A549 (cell line): Measurements from ENCODE around the gene EMID1. TPM values are rescaled to one million over a fixed set of nuclear protein-coding genes. Genes with fewer than 3 reads are reported as not detected.

Source experiments
- ATAC-seq, 2 experiments: fragments of 200-7000 bp in 1 of 2; fragments of >200 bp in 1 of 2; cut with Nextera tagmentation in 1 of 2; cut with Tn5 transposase in 1 of 2; 3 replicates each; pipeline versions ENCODE4 v1.8.0 to v1.9.1; 2018 to 2020; ENCODE audit warnings: mild to moderate bottlenecking in 1 of 2, moderate library complexity in 1 of 2
- CTCF ChIA-PET: fragments of 300-600 bp; sonication (Branson Sonifier 250); formaldehyde crosslinking; extraction: SDS; loops from one replicate; lab custom pipeline; 2021; ENCODE audit warnings: antibody characterized with exemption, inconsistent platforms; lab: Yijun Ruan, JAX
- POLR2A ChIA-PET: fragments of 350-600 bp; formaldehyde crosslinking; extraction: SDS; loops from one replicate; lab custom pipeline; 2021; ENCODE audit warnings: antibody characterized with exemption, inconsistent platforms; lab: Yijun Ruan, JAX
- DNase-seq, 2 experiments: peaks; one replicate each; pipeline versions ENCODE4 v3.0.0 to v3.0.0-alpha.2; 2011 to 2016; ENCODE audit warnings: low read depth in 1 of 2, low spot score in 1 of 2
- FAIRE-seq: peaks from 2 replicates; lab custom pipeline; 2011; peaks lifted over from hg19 to GRCh38; lab: Jason Lieb, UNC
- H3K27ac ChIP-seq, 2 experiments: fragments of >200 bp; sonication (Bioruptor Twin); formaldehyde crosslinking; 3 replicates each; pipeline ENCODE4 v1.5.1; 2016 to 2017
- H3K4me1 ChIP-seq: fragments of >200 bp; sonication (Bioruptor Twin); formaldehyde crosslinking; 3 replicates; pipeline ENCODE4 v1.6.1; 2016
- H3K4me2 ChIP-seq: fragments of >200 bp; sonication (Bioruptor Twin); formaldehyde crosslinking; 3 replicates; pipeline ENCODE4 v1.6.1; 2016
- H3K4me3 ChIP-seq: fragments of >200 bp; sonication (Bioruptor Twin); formaldehyde crosslinking; 3 replicates; pipeline ENCODE4 v1.5.1; 2016
- H3K9me3 ChIP-seq: fragments of >200 bp; sonication (Bioruptor Twin); formaldehyde crosslinking; 3 replicates; pipeline ENCODE4 v1.6.1; 2016
- ATOH8 ChIP-seq: fragments of 250-450 bp; sonication (Bioruptor Pico); IDR thresholded peaks from 2 replicates; pipeline ENCODE4 v1.5.0; 2020; ENCODE audit warnings: low read depth, mild to moderate bottlenecking, moderate library complexity
- CBX2 ChIP-seq: fragments of 200-600 bp; sonication (generic); IDR thresholded peaks from 2 replicates; pipeline ENCODE4 v1.6.1; 2016; ENCODE audit warnings: low read depth, mild to moderate bottlenecking, borderline replicate concordance
- CBX8 ChIP-seq: fragments of 200-600 bp; sonication (generic); IDR thresholded peaks from 2 replicates; pipeline ENCODE4 v1.6.1; 2016
- CTCF ChIP-seq: fragments of >200 bp; sonication (Bioruptor Twin); formaldehyde crosslinking; IDR thresholded peaks from 3 replicates; pipeline ENCODE4 v1.5.1; 2016
- E2F6 ChIP-seq: IDR thresholded peaks from 2 replicates; pipeline ENCODE4 v1.6.1; 2012; ENCODE audit warnings: low read depth, borderline replicate concordance
- ELK1 ChIP-seq: fragments of 150-350 bp; IDR thresholded peaks from 2 replicates; pipeline ENCODE4 v1.6.1; 2014; ENCODE audit warnings: low read depth, mild to moderate bottlenecking, low read length
- EP300 ChIP-seq, 2 experiments: fragments of >200 bp; sonication (Bioruptor Twin); formaldehyde crosslinking; IDR thresholded peaks; 2 replicates in 1 of 2; 3 replicates in 1 of 2; pipeline ENCODE4 v1.6.1; 2016 to 2017
- GATA3 ChIP-seq: IDR thresholded peaks from 2 replicates; pipeline ENCODE4 v1.6.1; 2012; ENCODE audit warnings: borderline replicate concordance
- JUN ChIP-seq, 2 experiments: fragments of >200 bp; sonication (Bioruptor Twin); formaldehyde crosslinking; IDR thresholded peaks; 2 replicates in 1 of 2; 3 replicates in 1 of 2; pipeline ENCODE4 v1.6.1; 2016 to 2017
- KDM1A ChIP-seq: fragments of 200-600 bp; sonication (generic); IDR thresholded peaks from 2 replicates; pipeline ENCODE4 v1.6.1; 2016; ENCODE audit warnings: low read depth, mild to moderate bottlenecking
- MAX ChIP-seq: IDR thresholded peaks from 2 replicates; pipeline ENCODE4 v1.6.1; 2012
- MYC ChIP-seq: IDR thresholded peaks from 2 replicates; pipeline ENCODE4 v1.6.1; 2012; ENCODE audit warnings: mild to moderate bottlenecking, inconsistent platforms, low read length, improper control_type of control experiment, borderline replicate concordance
- NFE2L2 ChIP-seq: fragments of 150-350 bp; conservative IDR thresholded peaks from 2 replicates; pipeline ENCODE4 v1.6.1; 2014; ENCODE audit warnings: low read length
- POLR2A ChIP-seq: IDR thresholded peaks from 2 replicates; pipeline ENCODE4 v1.6.1; 2012; ENCODE audit warnings: mild to moderate bottlenecking, low read length
- POLR2AphosphoS2 ChIP-seq: conservative IDR thresholded peaks from 2 replicates; pipeline ENCODE4 v1.6.1; 2012; ENCODE audit warnings: low read length, improper control_type of control experiment, inconsistent platforms
- RCOR1 ChIP-seq: fragments of 150-350 bp; IDR thresholded peaks from 2 replicates; pipeline ENCODE4 v1.6.1; 2014; ENCODE audit warnings: antibody characterized with exemption, low read length, low read depth
- REST ChIP-seq: fragments of 200-600 bp; sonication (generic); IDR thresholded peaks from 2 replicates; pipeline ENCODE4 v1.6.1; 2016; ENCODE audit warnings: antibody characterized with exemption, mild to moderate bottlenecking, moderate library complexity
- RFX5 ChIP-seq: fragments of 450-650 bp; IDR thresholded peaks from 2 replicates; pipeline ENCODE4 v1.7.1; 2014; ENCODE audit warnings: antibody characterized with exemption, mild to moderate bottlenecking, moderate library complexity
- RNF2 ChIP-seq: fragments of 200-600 bp; sonication (generic); IDR thresholded peaks from 2 replicates; pipeline ENCODE4 v1.6.1; 2016; ENCODE audit warnings: low read depth, mild to moderate bottlenecking, antibody characterized with exemption, moderate library complexity, borderline replicate concordance
- SMC3 ChIP-seq: fragments of >200 bp; sonication (Bioruptor Twin); formaldehyde crosslinking; IDR thresholded peaks from 3 replicates; pipeline ENCODE4 v1.6.1; 2018; ENCODE audit warnings: inconsistent platforms
- SREBF2 ChIP-seq: fragments of 450-650 bp; IDR thresholded peaks from 2 replicates; pipeline ENCODE4 v1.6.1; 2014; ENCODE audit warnings: mild to moderate bottlenecking, moderate library complexity
- TP53 ChIP-seq: fragments of 250-450 bp; sonication (Bioruptor Pico); IDR thresholded peaks from 2 replicates; pipeline ENCODE4 v1.5.0; 2021; ENCODE audit warnings: mild to moderate bottlenecking, moderate library complexity
- USF2 ChIP-seq: fragments of 450-650 bp; IDR thresholded peaks from 2 replicates; pipeline ENCODE4 v1.6.1; 2014; ENCODE audit warnings: antibody characterized with exemption
- ZFP36 ChIP-seq: fragments of 450-650 bp; IDR thresholded peaks from 2 replicates; pipeline ENCODE4 v1.6.1; 2014; ENCODE audit warnings: borderline replicate concordance; ENCODE audit not compliant: partially characterized antibody
- ZNF302 ChIP-seq: fragments of 250-450 bp; sonication (Bioruptor Pico); IDR thresholded peaks from 2 replicates; pipeline ENCODE4 v1.9.0; 2021; ENCODE audit warnings: inconsistent platforms, mild to moderate bottlenecking, moderate library complexity
- WGBS: methylation state at CpG from one replicate; pipeline ENCODE4 v1.1.6; 2017; ENCODE audit errors: missing lambda C conversion rate; 5-methylcytosine and 5-hydroxymethylcytosine counted together
- polyA plus RNA-seq, 4 experiments: library from polyadenylated mRNA; depleted of rRNA in 3 of 4; stranded (reverse); fragments of >200 nt; fragmentation: RNase III in 1 of 4; extraction: RNeasy Plus Mini Kit Qiagen cat#74134 plus additional on column Dnase treatment in 1 of 4; gene quantifications; 2 replicates in 3 of 4; 3 replicates in 1 of 4; pipeline ENCODE4 v1.2.3, GENCODE V29; 2011 to 2017

Gene EMID1
- polyA plus RNA-seq, 2 of the 4 experiments (the other 2 are of a cell fraction): 0.28 TPM

- Histone ChIP-seq H3K4me3 (no peak overlapping the region), H3K4me1 (no peaks in the 10 kb centered on the region), H3K9me3 (no peaks in the 10 kb centered on the region)
- WGBS: 76% methylated on average over 5 of the region's 5 CpGs
- POLR2A ChIA-PET: no interaction called here
- DNase-seq: no peak
- FAIRE-seq: no peak
- no peak for TF ChIP-seq USF2
- TF ChIP-seq EP300 (IDR thresholded peaks at IDR 0.05): no peak
- no peak for TF ChIP-seq ELK1
- TF ChIP-seq CBX2: no peak
- TF ChIP-seq NFE2L2: no peak
- no peak for TF ChIP-seq POLR2A
- TF ChIP-seq E2F6: no peak
- no peak for TF ChIP-seq MAX
- TF ChIP-seq RFX5: no peak
- no peak for TF ChIP-seq REST
- TF ChIP-seq ZNF302 (CRISPR knock-in tag): no peak
- TF ChIP-seq GATA3: no peak
- TF ChIP-seq TP53 (CRISPR knock-in tag): no peak
- TF ChIP-seq JUN (IDR thresholded peaks at IDR 0.05): no peak
- no peak for TF ChIP-seq POLR2AphosphoS2
- TF ChIP-seq SMC3: no peak
- no peak for TF ChIP-seq RCOR1
- TF ChIP-seq MYC: no peak
- TF ChIP-seq, all 56 proteins: peak for 0
- H3K27ac ChIP-seq: no peak overlapping the region
- CTCF ChIA-PET: interaction anchor here (1.2 kb wide), 1 partner anchor 53 kb away, joined by 3 read pairs; no protein-coding TSS in a partner anchor
- no peak overlapping the region for H3K4me2 ChIP-seq
- ATAC-seq: no peak
These were observed 1.5 kb downstream of the EMID1 start for GRCh38 chr22:29207243-29207550.

- no peak for FAIRE-seq
- POLR2A ChIA-PET: no interaction called here
- no peak for ATAC-seq
- TF ChIP-seq ATOH8 (CRISPR knock-in tag): no peak
- TF ChIP-seq CTCF: no peak
- no peak for TF ChIP-seq RNF2
- TF ChIP-seq KDM1A: no peak
- no peak for TF ChIP-seq SREBF2
- TF ChIP-seq ZFP36: no peak
- TF ChIP-seq E2F6: no peak
- TF ChIP-seq CBX8: no peak
- WGBS: 59% methylated on average over 7 of the region's 11 CpGs
- H3K9me3 ChIP-seq: no peaks in the 10 kb centered on the region
- no peak for DNase-seq
- H3K4me1 ChIP-seq: no peaks in the 10 kb centered on the region
- H3K4me2 ChIP-seq: no peak overlapping the region
- CTCF ChIA-PET: interaction anchor here (1.2 kb wide), 1 partner anchor 54 kb away, joined by 3 read pairs; no protein-coding TSS in a partner anchor
- H3K4me3 ChIP-seq: no peak overlapping the region
- no peak overlapping the region for H3K27ac ChIP-seq
These were observed 2.1 kb downstream of the EMID1 start for GRCh38 chr22:29207562-29208501.
